OCI-LY1 (cell line): Measurements from ENCODE around the gene LPCAT4.

Experiments
- H2AFZ ChIP-seq: fragments of 200-600 bp; sonication (generic), shearing (Covaris generic); 2 replicates; pipeline ENCODE4 v1.6.0; 2014; ENCODE audit warnings: antibody characterized with exemption, mild to moderate bottlenecking, low read length
- H3F3A ChIP-seq: fragments of 200-600 bp; sonication (generic), shearing (Covaris generic); 2 replicates; pipeline ENCODE4 v1.6.0; 2014; ENCODE audit warnings: mild to moderate bottlenecking, antibody characterized with exemption, low read length, moderate library complexity; ENCODE audit not compliant: insufficient read depth
- H3K27ac ChIP-seq: fragments of 200-600 bp; sonication (generic); 2 replicates; pipeline ENCODE4 v1.5.1; 2014; ENCODE audit warnings: low read length, mixed run types, mild to moderate bottlenecking, low read depth; ENCODE audit not compliant: poor library complexity, severe bottlenecking
- H3K27me3 ChIP-seq: fragments of 200-600 bp; sonication (generic); 2 replicates; pipeline ENCODE4 v1.6.0; 2014; ENCODE audit warnings: antibody characterized with exemption, mild to moderate bottlenecking, low read length, moderate library complexity; ENCODE audit not compliant: insufficient read depth
- H3K36me3 ChIP-seq: fragments of 200-600 bp; sonication (generic); 2 replicates; pipeline ENCODE4 v1.6.1; 2014; ENCODE audit warnings: mild to moderate bottlenecking, antibody characterized with exemption, low read length, moderate library complexity, mixed read lengths; ENCODE audit not compliant: insufficient read depth
- H3K4me1 ChIP-seq: fragments of 200-600 bp; sonication (generic); 2 replicates; pipeline ENCODE4 v1.5.1; 2014; ENCODE audit warnings: mild to moderate bottlenecking, low read length, moderate library complexity; ENCODE audit not compliant: insufficient read depth, severe bottlenecking
- H3K4me2 ChIP-seq: fragments of 200-600 bp; sonication (generic), shearing (Covaris generic); 2 replicates; pipeline ENCODE4 v1.6.1; 2014; ENCODE audit warnings: low read length
- H3K4me3 ChIP-seq: fragments of 200-600 bp; sonication (generic); 2 replicates; pipeline ENCODE4 v1.5.1; 2014; ENCODE audit warnings: low read length, low read depth, mild to moderate bottlenecking, mixed read lengths; ENCODE audit not compliant: poor library complexity, severe bottlenecking
- H3K79me2 ChIP-seq: fragments of 200-600 bp; shearing (Covaris generic); 2 replicates; pipeline ENCODE4 v1.6.1; 2016; ENCODE audit warnings: mixed run types, low read length, mixed read lengths; ENCODE audit not compliant: insufficient read depth
- H3K9ac ChIP-seq: fragments of 200-600 bp; sonication (generic), shearing (Covaris generic); 2 replicates; pipeline ENCODE4 v1.6.1; 2014; ENCODE audit warnings: mild to moderate bottlenecking, low read length, mixed read lengths
- H3K9me2 ChIP-seq: fragments of 200-600 bp; sonication (generic), shearing (Covaris generic); 2 replicates; pipeline ENCODE4 v1.6.1; 2014; ENCODE audit warnings: low read depth, mild to moderate bottlenecking, low read length, mixed read lengths
- H3K9me3 ChIP-seq: fragments of 200-600 bp; shearing (Covaris generic); 2 replicates; pipeline ENCODE4 v1.6.1; 2014; ENCODE audit warnings: low read length, mixed read lengths
- H4K20me1 ChIP-seq: fragments of 200-600 bp; sonication (generic), shearing (Covaris generic); 2 replicates; pipeline ENCODE4 v1.6.0; 2016; ENCODE audit warnings: mild to moderate bottlenecking, low read length; ENCODE audit not compliant: insufficient read depth
- EZH2 ChIP-seq: fragments of 200-600 bp; sonication (generic), shearing (Covaris generic); IDR thresholded peaks from 2 replicates; pipeline ENCODE4 v1.8.0; 2017; ENCODE audit warnings: borderline replicate concordance, mixed run types, mild to moderate bottlenecking, antibody characterized with exemption, low read length, moderate library complexity, mixed read lengths
- TF ChIP-seq, protein P1 (sequence below): fragments of 200-600 bp; sonication (generic), shearing (Covaris generic); IDR thresholded peaks from 2 replicates; pipeline ENCODE4 v1.5.1; 2017; ENCODE audit warnings: mild to moderate bottlenecking, antibody characterized with exemption, low read length, moderate library complexity, mixed read lengths

Gene LPCAT4

DNA sequence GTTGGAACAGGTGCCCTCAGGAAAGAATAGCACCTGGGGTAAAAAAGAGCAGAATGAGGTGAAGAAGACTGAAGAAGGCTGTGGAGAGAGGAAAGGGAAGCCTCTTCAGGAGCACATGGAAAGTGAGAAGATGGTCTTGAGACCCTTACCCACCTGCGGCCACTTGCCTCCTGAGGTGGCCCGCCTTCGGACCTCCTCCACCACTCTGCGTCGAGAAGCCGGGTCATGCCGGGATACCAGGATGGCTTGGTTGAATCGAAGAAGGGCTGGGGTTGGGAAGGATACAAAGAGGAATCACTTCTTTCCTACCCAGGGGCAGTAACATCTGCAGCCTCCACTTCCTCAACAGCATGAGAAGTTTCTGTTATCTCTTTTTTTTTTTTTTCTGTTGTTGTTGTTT is 3.0 kb downstream of the LPCAT4 start:
- H3K27me3 ChIP-seq: no peaks in the 10 kb centered on the region
- H3K9me3 ChIP-seq: no peaks in the 10 kb centered on the region
- no peak overlapping the region for H3K9ac ChIP-seq
- no peaks in the 10 kb centered on the region for H4K20me1 ChIP-seq
- no peak overlapping the region for H2AFZ ChIP-seq
- no peaks in the 10 kb centered on the region for H3F3A ChIP-seq
- H3K4me3 ChIP-seq: no peak overlapping the region
- TF ChIP-seq, protein P1, sequence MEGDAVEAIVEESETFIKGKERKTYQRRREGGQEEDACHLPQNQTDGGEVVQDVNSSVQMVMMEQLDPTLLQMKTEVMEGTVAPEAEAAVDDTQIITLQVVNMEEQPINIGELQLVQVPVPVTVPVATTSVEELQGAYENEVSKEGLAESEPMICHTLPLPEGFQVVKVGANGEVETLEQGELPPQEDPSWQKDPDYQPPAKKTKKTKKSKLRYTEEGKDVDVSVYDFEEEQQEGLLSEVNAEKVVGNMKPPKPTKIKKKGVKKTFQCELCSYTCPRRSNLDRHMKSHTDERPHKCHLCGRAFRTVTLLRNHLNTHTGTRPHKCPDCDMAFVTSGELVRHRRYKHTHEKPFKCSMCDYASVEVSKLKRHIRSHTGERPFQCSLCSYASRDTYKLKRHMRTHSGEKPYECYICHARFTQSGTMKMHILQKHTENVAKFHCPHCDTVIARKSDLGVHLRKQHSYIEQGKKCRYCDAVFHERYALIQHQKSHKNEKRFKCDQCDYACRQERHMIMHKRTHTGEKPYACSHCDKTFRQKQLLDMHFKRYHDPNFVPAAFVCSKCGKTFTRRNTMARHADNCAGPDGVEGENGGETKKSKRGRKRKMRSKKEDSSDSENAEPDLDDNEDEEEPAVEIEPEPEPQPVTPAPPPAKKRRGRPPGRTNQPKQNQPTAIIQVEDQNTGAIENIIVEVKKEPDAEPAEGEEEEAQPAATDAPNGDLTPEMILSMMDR: no peak
- no peak for TF ChIP-seq EZH2
- H3K36me3 ChIP-seq: peaks cover 6% of the 10 kb centered on the region; the same call in 1 of the 2 replicates
- no peak overlapping the region for H3K4me2 ChIP-seq
- H3K9me2 ChIP-seq: no peaks in the 10 kb centered on the region
- H3K79me2 ChIP-seq: no peaks in the 10 kb centered on the region
- H3K4me1 ChIP-seq: peaks cover 19% of the 10 kb centered on the region
- H3K27ac ChIP-seq: no peak overlapping the region

GRCh38 chr15:34362047-34362773 is 4.8 kb downstream of the LPCAT4 start:
- Histone ChIP-seq H3K36me3 (peaks cover 14% of the 10 kb centered on the region; the same call in 1 of the 2 replicates), H3K27me3 (no peaks in the 10 kb centered on the region), H3K27ac (no peak overlapping the region), H3K9ac (no peak overlapping the region), H3K4me3 (no peak overlapping the region), H3F3A (no peaks in the 10 kb centered on the region), H2AFZ (no peak overlapping the region), H4K20me1 (no peaks in the 10 kb centered on the region), H3K79me2 (no peaks in the 10 kb centered on the region), H3K9me3 (no peaks in the 10 kb centered on the region), H3K4me2 (no peak overlapping the region), H3K9me2 (no peaks in the 10 kb centered on the region), H3K4me1 (peaks cover 9% of the 10 kb centered on the region)
- TF ChIP-seq, protein P1: no peak

DNA sequence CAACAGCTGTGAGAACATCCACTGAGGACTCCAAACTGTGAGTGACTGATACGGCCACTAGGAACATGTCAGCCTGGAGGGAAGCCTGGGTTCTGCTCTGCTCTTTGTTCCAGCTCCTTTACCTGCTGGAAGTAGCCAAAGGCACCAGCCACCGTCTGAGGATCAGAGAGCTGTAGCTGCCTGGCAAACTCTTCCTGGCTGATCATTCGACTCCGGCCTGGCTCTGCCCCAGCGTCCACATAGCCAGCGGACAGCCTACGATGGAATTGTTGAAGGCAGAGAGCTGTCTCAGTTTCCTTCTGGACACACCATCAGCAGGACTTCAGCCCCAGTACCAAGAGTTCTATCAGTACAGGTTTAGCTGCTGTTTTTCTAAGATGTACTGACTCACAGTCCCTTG is 5.7 kb downstream of the LPCAT4 start:
- peaks cover 9% of the 10 kb centered on the region for H3K4me1 ChIP-seq
- peaks cover 14% of the 10 kb centered on the region; the same call in 1 of the 2 replicates for H3K36me3 ChIP-seq
- H3K4me3 ChIP-seq: no peak overlapping the region
- H4K20me1 ChIP-seq: no peaks in the 10 kb centered on the region
- no peaks in the 10 kb centered on the region for H3K9me3 ChIP-seq
- no peaks in the 10 kb centered on the region for H3F3A ChIP-seq
- H3K4me2 ChIP-seq: no peak overlapping the region
- H2AFZ ChIP-seq: no peak overlapping the region
- H3K79me2 ChIP-seq: no peaks in the 10 kb centered on the region
- no peak overlapping the region for H3K9ac ChIP-seq
- no peaks in the 10 kb centered on the region for H3K27me3 ChIP-seq
- H3K9me2 ChIP-seq: no peaks in the 10 kb centered on the region
- TF ChIP-seq EZH2: no peak
- TF ChIP-seq, protein P1: no peak
- no peak overlapping the region for H3K27ac ChIP-seq
